ENCODE measurements around the gene VANGL2.

The VANGL2 gene

GRCh38 chr1:160402001-160402795 lies 1.8 kb downstream of the VANGL2 start:
- Histone ChIP-seq H3K9me2 (ENCODE audit: low read depth, low read length) (no peaks in the 10 kb centered on the region), H3K79me2 (ENCODE audit: insufficient read depth, low read length) (no peaks in the 10 kb centered on the region), H3F3A (ENCODE audit: insufficient read depth, low read length) (no peaks in the 10 kb centered on the region), H3K4me2 (ENCODE audit: low read length) (no peak overlapping the region), H3K9ac (ENCODE audit: low read length) (no peak overlapping the region), H3K36me3 (ENCODE audit: insufficient read depth, low read length) (no peaks in the 10 kb centered on the region), H3K27ac (ENCODE audit: low read depth, low read length, poor library complexity, severe bottlenecking) (no peak overlapping the region), H3K4me3 (ENCODE audit: low read depth, low read length, poor library complexity, severe bottlenecking) (no peak overlapping the region), H3K27me3 (ENCODE audit: insufficient read depth, low read length) (0 out of 2 replicates have a peak, but pooled peaks cover 6% of the 10 kb centered on the region), H4K20me1 (ENCODE audit: insufficient read depth, low read length) (no peaks in the 10 kb centered on the region), H2AFZ (ENCODE audit: low read length) (no peak overlapping the region), H3K9me3 (ENCODE audit: low read length) (no peaks in the 10 kb centered on the region), H3K4me1 (ENCODE audit: insufficient read depth, low read length, severe bottlenecking) (peaks cover 13% of the 10 kb centered on the region)
- TF ChIP-seq EZH2 (IDR thresholded peaks at IDR 0.05; ENCODE audit: borderline replicate concordance, low read length), result no peak

DNA sequence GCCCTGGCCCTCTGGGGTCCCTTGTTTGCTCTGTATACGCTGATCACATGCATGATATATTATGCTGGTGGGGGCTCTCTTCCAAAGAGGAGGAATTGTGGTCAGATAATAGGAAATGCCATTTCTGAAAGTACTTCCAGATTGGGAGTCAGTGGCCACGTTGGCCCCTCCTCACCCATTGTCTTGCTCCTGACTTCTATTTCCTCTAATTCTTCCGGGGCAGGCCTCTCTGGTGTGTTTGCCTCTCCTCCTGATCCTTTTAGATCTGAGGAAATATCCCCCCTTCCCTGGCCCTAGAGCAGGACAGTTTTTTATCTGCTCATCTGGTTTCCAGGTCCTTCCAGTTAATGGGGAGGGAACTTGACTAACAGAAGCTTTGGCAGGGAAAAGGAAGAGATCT lies 2.9 kb downstream of the VANGL2 start:
- Histone ChIP-seq H3F3A (ENCODE audit: insufficient read depth, low read length) (no peaks in the 10 kb centered on the region), H2AFZ (ENCODE audit: low read length) (no peak overlapping the region), H3K4me2 (ENCODE audit: low read length) (no peak overlapping the region), H3K4me3 (ENCODE audit: low read depth, low read length, poor library complexity, severe bottlenecking) (no peak overlapping the region), H3K9me3 (ENCODE audit: low read length) (no peaks in the 10 kb centered on the region), H3K4me1 (ENCODE audit: insufficient read depth, low read length, severe bottlenecking) (peaks cover 13% of the 10 kb centered on the region), H3K27ac (ENCODE audit: low read depth, low read length, poor library complexity, severe bottlenecking) (no peak overlapping the region), H4K20me1 (ENCODE audit: insufficient read depth, low read length) (no peaks in the 10 kb centered on the region), H3K36me3 (ENCODE audit: insufficient read depth, low read length) (no peaks in the 10 kb centered on the region), H3K9me2 (ENCODE audit: low read depth, low read length) (no peaks in the 10 kb centered on the region), H3K27me3 (ENCODE audit: insufficient read depth, low read length) (0 out of 2 replicates have a peak, but pooled peaks cover 6% of the 10 kb centered on the region), H3K79me2 (ENCODE audit: insufficient read depth, low read length) (no peaks in the 10 kb centered on the region), H3K9ac (ENCODE audit: low read length) (no peak overlapping the region)
- TF ChIP-seq, protein P1, sequence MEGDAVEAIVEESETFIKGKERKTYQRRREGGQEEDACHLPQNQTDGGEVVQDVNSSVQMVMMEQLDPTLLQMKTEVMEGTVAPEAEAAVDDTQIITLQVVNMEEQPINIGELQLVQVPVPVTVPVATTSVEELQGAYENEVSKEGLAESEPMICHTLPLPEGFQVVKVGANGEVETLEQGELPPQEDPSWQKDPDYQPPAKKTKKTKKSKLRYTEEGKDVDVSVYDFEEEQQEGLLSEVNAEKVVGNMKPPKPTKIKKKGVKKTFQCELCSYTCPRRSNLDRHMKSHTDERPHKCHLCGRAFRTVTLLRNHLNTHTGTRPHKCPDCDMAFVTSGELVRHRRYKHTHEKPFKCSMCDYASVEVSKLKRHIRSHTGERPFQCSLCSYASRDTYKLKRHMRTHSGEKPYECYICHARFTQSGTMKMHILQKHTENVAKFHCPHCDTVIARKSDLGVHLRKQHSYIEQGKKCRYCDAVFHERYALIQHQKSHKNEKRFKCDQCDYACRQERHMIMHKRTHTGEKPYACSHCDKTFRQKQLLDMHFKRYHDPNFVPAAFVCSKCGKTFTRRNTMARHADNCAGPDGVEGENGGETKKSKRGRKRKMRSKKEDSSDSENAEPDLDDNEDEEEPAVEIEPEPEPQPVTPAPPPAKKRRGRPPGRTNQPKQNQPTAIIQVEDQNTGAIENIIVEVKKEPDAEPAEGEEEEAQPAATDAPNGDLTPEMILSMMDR (IDR thresholded peaks at IDR 0.05; ENCODE audit: low read length), result no peak
- no peak for TF ChIP-seq EZH2 (IDR thresholded peaks at IDR 0.05; ENCODE audit: borderline replicate concordance, low read length)

DNA sequence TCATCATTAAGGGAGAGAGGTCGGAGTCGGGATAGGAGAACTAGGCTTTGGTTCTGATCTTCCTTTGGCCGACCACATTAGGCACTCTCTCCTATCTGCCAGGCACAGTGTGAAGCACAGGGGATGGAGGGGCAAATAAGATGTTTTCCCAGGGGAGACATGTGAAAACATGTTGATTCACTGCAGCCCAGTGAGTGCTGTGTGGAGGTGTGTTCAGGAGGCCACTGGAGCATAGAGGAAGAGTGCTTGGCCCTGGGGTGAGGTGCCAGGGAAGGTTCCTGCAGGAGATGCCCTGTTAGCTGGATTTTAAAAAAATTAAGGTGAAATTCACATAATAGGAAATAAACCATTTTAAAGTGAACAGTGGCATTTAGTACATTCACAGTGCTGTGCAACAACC lies 3.7 kb downstream of the VANGL2 start:
- Histone ChIP-seq H3K9me2 (ENCODE audit: low read depth, low read length) (no peaks in the 10 kb centered on the region), H3K27me3 (ENCODE audit: insufficient read depth, low read length) (0 out of 2 replicates have a peak, but pooled peaks cover 7% of the 10 kb centered on the region), H3K36me3 (ENCODE audit: insufficient read depth, low read length) (no peaks in the 10 kb centered on the region), H3K79me2 (ENCODE audit: insufficient read depth, low read length) (no peaks in the 10 kb centered on the region), H2AFZ (ENCODE audit: low read length) (no peak overlapping the region), H3K9me3 (ENCODE audit: low read length) (no peaks in the 10 kb centered on the region), H3K4me2 (ENCODE audit: low read length) (no peak overlapping the region), H3F3A (ENCODE audit: insufficient read depth, low read length) (no peaks in the 10 kb centered on the region), H3K9ac (ENCODE audit: low read length) (no peak overlapping the region), H3K4me1 (ENCODE audit: insufficient read depth, low read length, severe bottlenecking) (peaks cover 13% of the 10 kb centered on the region), H3K27ac (ENCODE audit: low read depth, low read length, poor library complexity, severe bottlenecking) (no peak overlapping the region), H4K20me1 (ENCODE audit: insufficient read depth, low read length) (no peaks in the 10 kb centered on the region), H3K4me3 (ENCODE audit: low read depth, low read length, poor library complexity, severe bottlenecking) (no peak overlapping the region)
- no peak for TF ChIP-seq EZH2 (IDR thresholded peaks at IDR 0.05; ENCODE audit: borderline replicate concordance, low read length)
- TF ChIP-seq, protein P1 (IDR thresholded peaks at IDR 0.05; ENCODE audit: low read length), result no peak

Data from OCI-LY1 (cell line).